Iris pigment epithelial cell (primary cell): ENCODE results near the gene GGT5.

Experiments used
- DNase-seq: peaks from one replicate; pipeline ENCODE4 v3.0.0-alpha.2; 2011; ENCODE audit warnings: low read depth

GGT5 gene

GRCh38 chr22:24181996-24182899, 62.6 kb downstream of the GGT5 start:
- DNase-seq = no peak

GRCh38 chr22:24181088-24181995, 63.5 kb downstream of the GGT5 start, which contains the start of gene SUSD2:
Gene SUSD2 (plus strand): TSS chr22:24181487. CDS start chr22:24181520, 33 bp downstream.
- no peak for DNase-seq

- DNase-seq = no peak
Measured at GRCh38 chr22:24180316-24181087, 64.4 kb downstream of the GGT5 start.

- DNase-seq = no peak
Measured at GRCh38 chr22:24179478-24180210, 65.2 kb downstream of the GGT5 start.

GRCh38 chr22:24178502-24179440, 66.1 kb downstream of the GGT5 start:
- no peak for DNase-seq

GRCh38 chr22:24178021-24178431, 66.9 kb downstream of the GGT5 start:
- DNase-seq = no peak

- DNase-seq = no peak
Measured at GRCh38 chr22:24177456-24177855, 67.4 kb downstream of the GGT5 start.

- no peak for DNase-seq
Measured at GRCh38 chr22:24177045-24177444, 67.8 kb downstream of the GGT5 start.

GRCh38 chr22:24176630-24177029, 68.3 kb downstream of the GGT5 start:
- no peak for DNase-seq

- no peak for DNase-seq
Measured at GRCh38 chr22:24176040-24176439, 68.8 kb downstream of the GGT5 start.

- peak; percentile 72 for DNase-seq
Measured at GRCh38 chr22:24175160-24175808, 69.6 kb downstream of the GGT5 start.

GRCh38 chr22:24171822-24172221, 73.1 kb downstream of the GGT5 start:
- no peak for DNase-seq

GRCh38 chr22:24170632-24171031, 74.2 kb downstream of the GGT5 start:
- no peak for DNase-seq

GRCh38 chr22:24170188-24170587, 74.7 kb downstream of the GGT5 start:
- no peak for DNase-seq
